GM21717 (cell line): Measurements from ENCODE around the gene NOG.

ENCODE experiments used
- ATAC-seq: cut with Tn5 transposase; IDR thresholded peaks from one replicate; pipeline ENCODE4 v1.9.1; 2021; ENCODE audit warnings: mild to moderate bottlenecking, moderate library complexity; ENCODE audit not compliant: unreplicated experiment

NOG gene

DNA sequence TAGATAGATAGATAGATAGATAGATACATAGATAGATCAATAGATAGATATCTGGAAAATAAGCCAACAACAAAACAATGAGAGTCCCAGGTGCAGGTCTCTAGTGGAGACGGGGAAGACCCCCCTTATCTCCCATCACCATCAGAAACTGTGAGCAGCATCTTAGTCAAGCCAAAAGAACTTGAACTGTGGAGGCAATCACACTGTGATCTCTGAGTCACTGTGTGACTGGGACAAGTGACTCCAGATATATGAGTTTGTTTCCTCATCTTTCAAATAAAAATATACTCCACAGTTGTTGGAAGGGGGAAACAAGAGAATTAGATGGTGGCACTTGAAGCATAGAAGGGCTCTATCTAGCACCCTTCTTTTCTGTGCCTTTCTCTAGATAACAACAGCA, 42.1 kb downstream of the NOG start:
- no peak for ATAC-seq

DNA sequence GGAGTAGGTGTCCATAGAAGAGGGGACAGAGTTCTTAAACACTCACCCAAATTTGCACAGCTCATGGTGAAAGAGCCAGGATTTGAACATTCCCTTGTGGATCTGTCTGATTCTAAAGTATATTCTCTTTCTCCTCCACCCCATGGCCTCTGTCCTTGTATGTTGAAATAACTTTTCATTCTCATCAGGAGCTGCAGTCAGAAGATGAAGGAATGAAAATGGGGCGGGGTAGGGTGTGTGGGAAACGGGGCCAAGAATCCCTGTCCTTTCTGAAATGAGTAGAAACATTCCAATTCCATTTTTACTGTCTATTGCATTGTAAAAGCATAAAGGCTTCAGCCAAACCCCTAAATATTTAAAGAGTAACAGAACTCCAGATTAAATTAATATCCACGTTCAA, 42.8 kb downstream of the NOG start:
- ATAC-seq, result no peak

GRCh38 chr17:56637254-56637653, 43.8 kb downstream of the NOG start:
- ATAC-seq, result no peak

- ATAC-seq, result no peak
Observed at GRCh38 chr17:56638591-56639051, 45.1 kb downstream of the NOG start.

DNA sequence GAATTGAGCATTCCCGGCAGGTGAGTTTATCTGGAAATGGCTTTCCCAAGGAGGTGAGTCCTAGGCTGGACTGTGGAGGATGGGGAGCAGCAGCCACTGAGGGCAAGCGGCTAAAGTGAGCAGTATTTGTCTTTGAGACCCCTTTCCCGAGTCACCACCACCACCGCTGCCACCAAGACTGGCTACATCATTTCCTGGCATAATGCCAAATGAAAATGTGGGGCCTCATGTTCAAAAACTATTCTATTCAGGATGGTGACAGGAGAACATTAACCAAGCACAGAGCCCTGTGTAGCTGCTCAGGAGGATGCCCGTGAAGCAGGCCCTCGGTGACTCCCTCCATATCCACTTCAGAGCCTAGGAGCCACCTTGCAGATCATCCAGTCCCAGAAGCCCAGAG, 46.0 kb downstream of the NOG start:
- no peak for ATAC-seq

- no peak for ATAC-seq
Observed at GRCh38 chr17:56640116-56640515, 46.6 kb downstream of the NOG start.

DNA sequence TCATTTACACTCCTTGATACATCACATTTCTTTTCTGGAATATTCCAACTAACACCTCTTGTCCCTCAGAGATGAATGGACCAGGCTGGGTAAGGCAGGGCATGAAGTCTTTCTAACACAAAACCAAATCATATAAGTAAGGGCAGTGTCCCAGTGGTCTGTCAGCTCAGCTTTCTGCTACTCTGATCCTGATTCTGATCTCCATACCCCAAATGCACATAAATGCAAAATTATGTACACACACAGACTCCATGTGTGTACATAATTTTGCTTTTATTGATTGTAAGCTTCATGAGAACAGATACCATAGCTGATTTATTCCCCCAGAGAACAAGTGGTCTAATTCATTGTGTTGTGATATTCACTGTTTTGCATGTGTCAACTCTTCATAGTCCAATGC, 47.9 kb downstream of the NOG start:
- no peak for ATAC-seq

- ATAC-seq, result no peak
Observed at GRCh38 chr17:56641894-56642293, 48.4 kb downstream of the NOG start.

GRCh38 chr17:56642424-56642823, 48.9 kb downstream of the NOG start:
- ATAC-seq, result no peak
